HCT116 (cell line): ENCODE results near the gene CAMKMT. TPM values are rescaled to one million over a fixed set of nuclear protein-coding genes. Genes with fewer than 3 reads are reported as not detected.

Experiments used
- ATAC-seq: fragments of 200-7000 bp; cut with Tn5 transposase; 2 replicates; pipeline ENCODE4 v1.9.1; 2020; ENCODE audit warnings: mild to moderate bottlenecking, moderate library complexity
- BruUV-seq: library from RNA; stranded (reverse); fragments of 400-500 nt; replicated peaks from 2 replicates; lab custom pipeline; 2021; lab: Mats Ljungman, UMichigan
- CTCF ChIA-PET: fragments of 300-600 bp; sonication (Branson Sonifier 250); formaldehyde crosslinking; loops from one replicate; lab custom pipeline; 2021; ENCODE audit warnings: antibody characterized with exemption; lab: Charles Lee
- POLR2A ChIA-PET: fragments of 300-600, 350-600 bp; sonication (Branson Sonifier 250); formaldehyde crosslinking; loops from one replicate; lab custom pipeline; 2021; ENCODE audit warnings: antibody characterized with exemption; lab: Charles Lee
- RAD21 ChIA-PET, 2 experiments: fragments of 300-600 bp; sonication (Branson Sonifier 250); formaldehyde crosslinking; loops; one replicate each; lab custom pipeline; 2023; ENCODE audit warnings: low total read pairs in 2 of 2; ENCODE audit not compliant: uncharacterized antibody in 2 of 2, unreplicated experiment in 2 of 2, low non-redundant PET in 1 of 2; lab: Charles Lee
- DNase-seq: peaks from one replicate; pipeline ENCODE4 v3.0.0-alpha.2; 2010; ENCODE audit warnings: low read depth, low spot score
- H2AFZ ChIP-seq: fragments of 200-600 bp; shearing (Covaris generic), sonication (generic); 2 replicates; pipeline ENCODE4 v1.6.1; 2017; ENCODE audit warnings: low read depth, mixed run types, mixed read lengths, antibody characterized with exemption, low read length; ENCODE audit not compliant: poor library complexity, severe bottlenecking
- H3K27ac ChIP-seq: 2 replicates; pipeline ENCODE4 v1.5.1; 2012; ENCODE audit warnings: low read depth, low read length
- H3K27me3 ChIP-seq: fragments of 200-600 bp; sonication (generic); 2 replicates; pipeline ENCODE4 v1.6.1; 2016; ENCODE audit warnings: mixed run types, low read length, mixed read lengths; ENCODE audit not compliant: insufficient read depth
- H3K36me3 ChIP-seq, 2 experiments: fragments of 200-500 bp in 1 of 2; fragments of 200-600 bp in 1 of 2; sonication (Bioruptor generic) in 1 of 2; sonication (generic) in 1 of 2; 2 replicates each; pipeline versions ENCODE4 v1.5.1 to v1.6.1; 2014 to 2016; ENCODE audit warnings: low read length in 2 of 2, inconsistent platforms in 1 of 2, mixed read lengths in 1 of 2, mixed run types in 1 of 2; ENCODE audit not compliant: insufficient read depth in 2 of 2, control insufficient read depth in 1 of 2
- H3K4me1 ChIP-seq, 2 experiments: fragments of 200-600 bp in 1 of 2; sonication (generic) in 1 of 2; 2 replicates each; pipeline versions ENCODE4 v1.5.1 to v1.6.1; 2012 to 2017; ENCODE audit warnings: low read length in 2 of 2, inconsistent platforms in 1 of 2, mild to moderate bottlenecking in 1 of 2, mixed read lengths in 1 of 2, mixed run types in 1 of 2, moderate library complexity in 1 of 2; ENCODE audit not compliant: insufficient read depth in 2 of 2, control insufficient read depth in 1 of 2
- H3K4me2 ChIP-seq: fragments of 200-600 bp; sonication (generic); 2 replicates; pipeline ENCODE4 v1.6.1; 2017; ENCODE audit warnings: mixed run types, low read length, mixed read lengths
- H3K4me3 ChIP-seq, 2 experiments: fragments of 200-600 bp in 1 of 2; sonication (generic) in 1 of 2; replicated peaks in 1 of 2; 2 replicates each; pipeline ENCODE4 v1.5.1; 2011 to 2016; ENCODE audit warnings: low read length in 2 of 2, control low read depth in 1 of 2, low read depth in 1 of 2, mild to moderate bottlenecking in 1 of 2, mixed read lengths in 1 of 2, mixed run types in 1 of 2
- H3K79me2 ChIP-seq: fragments of 200-600 bp; sonication (generic); 2 replicates; pipeline ENCODE4 v1.6.1; 2017; ENCODE audit warnings: mild to moderate bottlenecking, mixed run types, low read length, moderate library complexity, mixed read lengths; ENCODE audit not compliant: insufficient read depth
- H3K9ac ChIP-seq: fragments of 200-600 bp; sonication (generic); 2 replicates; pipeline ENCODE4 v1.6.1; 2016; ENCODE audit warnings: low read length, mixed read lengths
- H3K9me2 ChIP-seq: fragments of 200-600 bp; sonication (generic), shearing (Covaris generic); 2 replicates; pipeline ENCODE4 v1.6.1; 2017; ENCODE audit warnings: mixed run types, mild to moderate bottlenecking, moderate library complexity; ENCODE audit not compliant: insufficient read depth
- H3K9me3 ChIP-seq, 2 experiments: fragments of 200-500 bp in 1 of 2; fragments of 200-600 bp in 1 of 2; sonication (Bioruptor generic) in 1 of 2; sonication (generic) in 1 of 2; 2 replicates each; pipeline ENCODE4 v1.6.1; 2014 to 2017; ENCODE audit warnings: low read length in 2 of 2, mixed read lengths in 2 of 2, inconsistent platforms in 1 of 2, low read depth in 1 of 2, mild to moderate bottlenecking in 1 of 2, mixed run types in 1 of 2, moderate library complexity in 1 of 2; ENCODE audit not compliant: control insufficient read depth in 1 of 2, insufficient read depth in 1 of 2
- H4K20me1 ChIP-seq: fragments of 200-600 bp; sonication (generic), shearing (Covaris generic); 2 replicates; pipeline ENCODE4 v1.6.1; 2017; ENCODE audit warnings: mixed run types, mild to moderate bottlenecking, moderate library complexity; ENCODE audit not compliant: insufficient read depth
- ATF3 ChIP-seq: IDR thresholded peaks from 2 replicates; pipeline ENCODE4 v1.6.1; 2012
- CEBPB ChIP-seq: IDR thresholded peaks from 2 replicates; pipeline ENCODE4 v1.6.1; 2012; ENCODE audit warnings: low read depth
- CTCF ChIP-seq, 3 experiments: fragments of 200-600 bp in 1 of 3; sonication (generic) in 1 of 3; IDR thresholded peaks in 2 of 3; conservative IDR thresholded peaks in 1 of 3; 2 replicates each; pipeline ENCODE4 v1.5.1; 2012 to 2017; ENCODE audit warnings: low read depth in 2 of 3, low read length in 2 of 3, antibody characterized with exemption in 1 of 3, borderline replicate concordance in 1 of 3, control low read depth in 1 of 3, mild to moderate bottlenecking in 1 of 3, mixed read lengths in 1 of 3, mixed run types in 1 of 3, moderate library complexity in 1 of 3; ENCODE audit not compliant: insufficient read depth in 1 of 3
- ELF1 ChIP-seq: IDR thresholded peaks from 2 replicates; pipeline ENCODE4 v1.6.1; 2012; ENCODE audit warnings: low read depth, borderline replicate concordance
- EZH2phosphoT487 ChIP-seq: fragments of 200-600 bp; IDR thresholded peaks from 2 replicates; pipeline ENCODE4 v1.6.1; 2018; ENCODE audit warnings: antibody characterized with exemption, borderline replicate concordance
- FOSL1 ChIP-seq: IDR thresholded peaks from 2 replicates; pipeline ENCODE4 v1.6.1; 2012; ENCODE audit warnings: low read depth
- JUND ChIP-seq: IDR thresholded peaks from 2 replicates; pipeline ENCODE4 v1.6.1; 2012
- MAX ChIP-seq: IDR thresholded peaks from 2 replicates; pipeline ENCODE4 v1.6.1; 2012
- POLR2A ChIP-seq: IDR thresholded peaks from 2 replicates; pipeline ENCODE4 v1.7.0; 2011; ENCODE audit warnings: borderline replicate concordance; ENCODE audit not compliant: insufficient read depth, insufficient read length; ENCODE audit errors: extremely low read depth
- RAD21 ChIP-seq: IDR thresholded peaks from 2 replicates; pipeline ENCODE4 v1.6.1; 2012; ENCODE audit warnings: low read depth, mild to moderate bottlenecking
- SIN3A ChIP-seq: IDR thresholded peaks from 2 replicates; pipeline ENCODE4 v1.6.1; 2012; ENCODE audit warnings: low read depth
- SP1 ChIP-seq: IDR thresholded peaks from 2 replicates; pipeline ENCODE4 v1.6.1; 2012; ENCODE audit warnings: low read depth
- SRF ChIP-seq: IDR thresholded peaks from 2 replicates; pipeline ENCODE4 v1.6.1; 2012; ENCODE audit warnings: low read depth
- TCF7L2 ChIP-seq: IDR thresholded peaks from 2 replicates; pipeline ENCODE4 v1.7.0; 2011; ENCODE audit warnings: borderline replicate concordance, inconsistent platforms; ENCODE audit not compliant: insufficient read depth, insufficient read length; ENCODE audit errors: extremely low read depth
- ZFX ChIP-seq: fragments of 450-650 bp; IDR thresholded peaks from 2 replicates; pipeline ENCODE4 v1.6.1; 2017
- ZNF274 ChIP-seq: fragments of 200-500 bp; sonication (Bioruptor generic); IDR thresholded peaks from 2 replicates; pipeline ENCODE4 v1.6.1; 2014; ENCODE audit warnings: mild to moderate bottlenecking, low read depth, low read length, inconsistent platforms
- intact Hi-C: fragments of 100-400 bp; cut with micrococcal nuclease; formaldehyde crosslinking; loops from 2 replicates; pipeline ENCODE4 v1.10.0; 2022
- total RNA-seq: library from RNA; stranded (reverse); gene quantifications from one replicate; pipeline ENCODE4 v1.2.1, GENCODE V29; 2021; ENCODE audit not compliant: unreplicated experiment

CAMKMT gene
- total RNA-seq, 1 experiment from 2014 or later: 10.6 TPM

GRCh38 chr2:44430342-44430741 lies 68.6 kb downstream of the CAMKMT start:
- H3K9me3 ChIP-seq: no peaks in the 10 kb centered on the region
- ChIA-PET CTCF (interaction anchor here (1.1 kb wide), 1 partner anchor 35 kb away, joined by 3 read pairs; no protein-coding TSS in a partner anchor), POLR2A (no interaction called here), RAD21 (no interaction called here)
- no peak overlapping the region for H3K27ac ChIP-seq
- H3K9me2 ChIP-seq: no peaks in the 10 kb centered on the region
- DNase-seq (no peak), ATAC-seq (no peak)
- H3K4me2 ChIP-seq: no peak overlapping the region
- no TSS peak for BruUV-seq
- no peak overlapping the region for H3K4me3 ChIP-seq
- no peaks in the 10 kb centered on the region for H3K27me3 ChIP-seq
- no peak for TF ChIP-seq ELF1
- no peak for TF ChIP-seq ATF3
- no peak for TF ChIP-seq TCF7L2
- TF ChIP-seq EZH2phosphoT487: no peak
- TF ChIP-seq SIN3A: no peak
- TF ChIP-seq CTCF (IDR thresholded peaks at IDR 0.05 in 2 of 3, conservative IDR thresholded peaks at IDR 0.05 in 1 of 3; ENCODE audit: borderline replicate concordance in 1 of 3, insufficient read depth in 1 of 3, low read depth in 2 of 3, low read length in 2 of 3): no peak
- H3K79me2 ChIP-seq: no peaks in the 10 kb centered on the region
- no peaks in the 10 kb centered on the region for H3K36me3 ChIP-seq
- H3K9ac ChIP-seq: no peak overlapping the region
- intact Hi-C loops: no loop called here
- H2AFZ ChIP-seq: no peak overlapping the region
- peaks cover 0 to 2% of the 10 kb centered on the region in 2 experiments; a peak in 1 of 4 replicates for H3K4me1 ChIP-seq
- H4K20me1 ChIP-seq: no peaks in the 10 kb centered on the region

- ATAC-seq (no peak), DNase-seq (no peak)
- RAD21 ChIA-PET: no interaction called here
- Histone ChIP-seq H3K9ac (no peak overlapping the region), H3K36me3 (no peaks in the 10 kb centered on the region), H3K27me3 (no peaks in the 10 kb centered on the region), H3K9me2 (no peaks in the 10 kb centered on the region), H3K27ac (no peak overlapping the region), H3K4me2 (no peak overlapping the region), H4K20me1 (no peaks in the 10 kb centered on the region), H2AFZ (no peak overlapping the region), H3K79me2 (no peaks in the 10 kb centered on the region), H3K4me1 (peaks cover 0 to 2% of the 10 kb centered on the region in 2 experiments; a peak in 1 of 4 replicates), H3K4me3 (no peak overlapping the region), H3K9me3 (no peaks in the 10 kb centered on the region)
- CTCF ChIA-PET: no interaction called here
- intact Hi-C loops: no loop called here
- BruUV-seq: no TSS peak
- POLR2A ChIA-PET: no interaction called here
- no peak for TF ChIP-seq SRF
- no peak for TF ChIP-seq EZH2phosphoT487
- no peak for TF ChIP-seq CEBPB
- no peak for TF ChIP-seq ELF1
- no peak for TF ChIP-seq TCF7L2
- TF ChIP-seq CTCF (IDR thresholded peaks at IDR 0.05 in 2 of 3, conservative IDR thresholded peaks at IDR 0.05 in 1 of 3; ENCODE audit: borderline replicate concordance in 1 of 3, insufficient read depth in 1 of 3, low read depth in 2 of 3, low read length in 2 of 3): no peak
- no peak for TF ChIP-seq RAD21
- no peak for TF ChIP-seq ZFX
- TF ChIP-seq JUND: no peak
- no peak for TF ChIP-seq SP1
- TF ChIP-seq FOSL1: no peak
- TF ChIP-seq ATF3: no peak
- no peak for TF ChIP-seq POLR2A
- no peak for TF ChIP-seq MAX
- TF ChIP-seq ZNF274: no peak
Observed at GRCh38 chr2:44433895-44434294, 72.1 kb downstream of the CAMKMT start.
